ENCODE data around the gene SMAP1. TPM values are rescaled to one million over a fixed set of nuclear protein-coding genes. Genes with fewer than 3 reads are reported as not detected.

SMAP1 gene
- total and polyA plus RNA-seq, 9 of the 15 experiments (the other 6 are each of a cell fraction or from before 2014, with no cell fraction given) = 11.4 to 26.4 (median 15.5) TPM

DNA sequence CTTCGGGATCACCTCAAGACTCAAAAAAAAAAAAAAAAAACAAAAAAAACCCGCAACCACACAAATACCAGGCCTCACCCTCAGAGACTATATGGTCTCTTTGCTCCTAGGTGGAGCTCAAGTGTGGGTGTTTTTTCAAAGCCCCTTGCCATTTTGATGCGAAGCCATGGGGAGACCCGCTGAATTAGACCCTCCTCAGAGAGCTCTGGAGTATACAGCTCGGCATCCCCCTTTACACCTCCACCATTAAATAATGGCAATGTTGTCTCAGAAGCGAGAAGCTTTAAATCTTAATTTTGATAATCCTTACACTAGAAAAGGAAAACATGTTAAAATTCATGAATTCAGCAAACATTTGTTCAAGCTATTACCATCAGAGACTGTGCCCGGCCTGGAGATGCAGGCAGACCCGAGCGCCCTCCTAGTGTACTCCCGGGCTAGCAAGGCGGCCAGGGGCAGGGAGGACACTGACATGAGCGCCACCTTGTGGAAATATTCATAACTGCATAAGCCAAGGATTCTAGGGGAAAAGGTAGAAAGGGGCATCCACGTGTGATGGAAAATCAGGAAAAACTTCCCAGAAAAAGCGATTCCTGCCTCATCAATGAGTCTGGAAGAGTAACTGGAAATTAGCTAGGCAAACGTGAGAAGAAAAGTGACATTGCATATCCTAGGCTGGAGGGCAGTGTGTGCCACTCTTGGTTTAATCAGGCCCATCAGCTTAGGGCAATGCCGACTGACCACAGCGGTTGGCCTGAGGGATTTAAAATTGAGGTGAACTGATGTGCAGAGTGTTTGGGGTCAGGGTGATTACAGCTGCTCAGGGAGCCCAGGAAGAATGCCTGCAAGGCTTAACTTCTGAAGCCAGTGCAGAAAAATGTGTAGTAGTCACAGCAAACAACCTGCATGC, 216.6 kb downstream of the SMAP1 start:
- BruUV-seq (replicated peaks) = no TSS peak
- no peaks in the 10 kb centered on the region for H3K9me3 ChIP-seq (replicated peaks; ENCODE audit: control insufficient read depth, insufficient read depth, low read depth, low read length)
- no peak overlapping the region for H3K4me3 ChIP-seq
- H3K4me1 ChIP-seq (replicated peaks in 1 of 2; ENCODE audit: control insufficient read depth in 2 of 2, insufficient read depth in 2 of 2, low read length in 2 of 2) = no peaks in the 10 kb centered on the region
- H3K36me3 ChIP-seq (ENCODE audit: control insufficient read depth, insufficient read depth, low read length) = no peaks in the 10 kb centered on the region
- no peak overlapping the region for H3K9ac ChIP-seq (ENCODE audit: insufficient read depth in 1 of 2, low read depth in 2 of 2, low read length in 2 of 2)
- 8% methylated on average over 17 of the region's 17 CpGs for WGBS (ENCODE audit: insufficient coverage, low coverage, missing lambda C conversion rate)
- H2AFZ ChIP-seq (ENCODE audit: low read depth, low read length) = no peak overlapping the region
- peaks cover 4 to 22% of the 10 kb centered on the region in 2 experiments; a peak in 2 of 5 replicates for H3K27me3 ChIP-seq (ENCODE audit: control insufficient read depth in 2 of 2, insufficient read depth in 2 of 2, low read length in 2 of 2)
- ChIA-PET POLR2A (interaction anchor here (0.6 kb wide), 1 partner anchor 31 kb away, joined by 3 read pairs; no protein-coding TSS in a partner anchor), CTCF (ENCODE audit: low intra/inter-chr PET ratio) (interaction anchor here (0.6 to 3.1 kb wide), 6 partner anchors 177 to 663 kb away, joined by 3 to 20 read pairs (median 5); no protein-coding TSS in a partner anchor)
- no peaks in the 10 kb centered on the region for H4K20me1 ChIP-seq (replicated peaks; ENCODE audit: control insufficient read depth, insufficient read depth, low read length)
- no peak overlapping the region for H3K27ac ChIP-seq (ENCODE audit: extremely low read depth, low read depth, low read length)
- no peaks in the 10 kb centered on the region for H3K9me1 ChIP-seq (ENCODE audit: control insufficient read depth, insufficient read depth, low read length)
- ATAC-seq (peak; percentile 97), DNase-seq (ENCODE audit: extremely low read depth in 1 of 4, low spot score in 3 of 4) (peak; percentile 72 to 84 (median 80)), FAIRE-seq (peak; percentile 85)
- in situ Hi-C loops (cut with MboI) = loop anchor here (25.0 kb wide), 1 partner anchor 347 kb away; no protein-coding TSS in a partner anchor
- no peak overlapping the region for H3K4me2 ChIP-seq (ENCODE audit: insufficient read depth, low read length)
- intact Hi-C loops (cut with micrococcal nuclease) = loop anchor here (1.0 to 10.0 kb wide), 7 partner anchors 130 to 662 kb away; no protein-coding TSS in a partner anchor
- H3K79me2 ChIP-seq (ENCODE audit: control insufficient read depth, insufficient read depth, low read length) = no peaks in the 10 kb centered on the region
- TF ChIP-seq XRCC5 (IDR thresholded peaks at IDR 0.05; ENCODE audit: low read depth, low read length) (0 out of 2 replicates have a peak, but pooled peaks have one; percentile 19), CEBPG (CRISPR knock-in tag; IDR thresholded peaks at IDR 0.05) (no peak), CEBPG (tag; conservative IDR thresholded peaks at IDR 0.05 in 1 of 2, IDR thresholded peaks at IDR 0.05 in 1 of 2) (no peak), ZNF408 (CRISPR knock-in tag; IDR thresholded peaks at IDR 0.05; ENCODE audit: low read depth) (no peak)
- TF ChIP-seq, protein P1, sequence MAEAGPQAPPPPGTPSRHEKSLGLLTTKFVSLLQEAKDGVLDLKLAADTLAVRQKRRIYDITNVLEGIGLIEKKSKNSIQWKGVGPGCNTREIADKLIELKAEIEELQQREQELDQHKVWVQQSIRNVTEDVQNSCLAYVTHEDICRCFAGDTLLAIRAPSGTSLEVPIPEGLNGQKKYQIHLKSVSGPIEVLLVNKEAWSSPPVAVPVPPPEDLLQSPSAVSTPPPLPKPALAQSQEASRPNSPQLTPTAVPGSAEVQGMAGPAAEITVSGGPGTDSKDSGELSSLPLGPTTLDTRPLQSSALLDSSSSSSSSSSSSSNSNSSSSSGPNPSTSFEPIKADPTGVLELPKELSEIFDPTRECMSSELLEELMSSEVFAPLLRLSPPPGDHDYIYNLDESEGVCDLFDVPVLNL (CRISPR knock-in tag; IDR thresholded peaks at IDR 0.05; ENCODE audit: low read depth) = no peak
- TF ChIP-seq, protein P2, sequence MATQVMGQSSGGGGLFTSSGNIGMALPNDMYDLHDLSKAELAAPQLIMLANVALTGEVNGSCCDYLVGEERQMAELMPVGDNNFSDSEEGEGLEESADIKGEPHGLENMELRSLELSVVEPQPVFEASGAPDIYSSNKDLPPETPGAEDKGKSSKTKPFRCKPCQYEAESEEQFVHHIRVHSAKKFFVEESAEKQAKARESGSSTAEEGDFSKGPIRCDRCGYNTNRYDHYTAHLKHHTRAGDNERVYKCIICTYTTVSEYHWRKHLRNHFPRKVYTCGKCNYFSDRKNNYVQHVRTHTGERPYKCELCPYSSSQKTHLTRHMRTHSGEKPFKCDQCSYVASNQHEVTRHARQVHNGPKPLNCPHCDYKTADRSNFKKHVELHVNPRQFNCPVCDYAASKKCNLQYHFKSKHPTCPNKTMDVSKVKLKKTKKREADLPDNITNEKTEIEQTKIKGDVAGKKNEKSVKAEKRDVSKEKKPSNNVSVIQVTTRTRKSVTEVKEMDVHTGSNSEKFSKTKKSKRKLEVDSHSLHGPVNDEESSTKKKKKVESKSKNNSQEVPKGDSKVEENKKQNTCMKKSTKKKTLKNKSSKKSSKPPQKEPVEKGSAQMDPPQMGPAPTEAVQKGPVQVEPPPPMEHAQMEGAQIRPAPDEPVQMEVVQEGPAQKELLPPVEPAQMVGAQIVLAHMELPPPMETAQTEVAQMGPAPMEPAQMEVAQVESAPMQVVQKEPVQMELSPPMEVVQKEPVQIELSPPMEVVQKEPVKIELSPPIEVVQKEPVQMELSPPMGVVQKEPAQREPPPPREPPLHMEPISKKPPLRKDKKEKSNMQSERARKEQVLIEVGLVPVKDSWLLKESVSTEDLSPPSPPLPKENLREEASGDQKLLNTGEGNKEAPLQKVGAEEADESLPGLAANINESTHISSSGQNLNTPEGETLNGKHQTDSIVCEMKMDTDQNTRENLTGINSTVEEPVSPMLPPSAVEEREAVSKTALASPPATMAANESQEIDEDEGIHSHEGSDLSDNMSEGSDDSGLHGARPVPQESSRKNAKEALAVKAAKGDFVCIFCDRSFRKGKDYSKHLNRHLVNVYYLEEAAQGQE (IDR thresholded peaks at IDR 0.05; ENCODE audit: borderline replicate concordance) = peak; percentile 77
- TF ChIP-seq, protein P2 (CRISPR knock-in tag; IDR thresholded peaks at IDR 0.05; ENCODE audit: low read depth) = no peak
- TF ChIP-seq, protein P3, sequence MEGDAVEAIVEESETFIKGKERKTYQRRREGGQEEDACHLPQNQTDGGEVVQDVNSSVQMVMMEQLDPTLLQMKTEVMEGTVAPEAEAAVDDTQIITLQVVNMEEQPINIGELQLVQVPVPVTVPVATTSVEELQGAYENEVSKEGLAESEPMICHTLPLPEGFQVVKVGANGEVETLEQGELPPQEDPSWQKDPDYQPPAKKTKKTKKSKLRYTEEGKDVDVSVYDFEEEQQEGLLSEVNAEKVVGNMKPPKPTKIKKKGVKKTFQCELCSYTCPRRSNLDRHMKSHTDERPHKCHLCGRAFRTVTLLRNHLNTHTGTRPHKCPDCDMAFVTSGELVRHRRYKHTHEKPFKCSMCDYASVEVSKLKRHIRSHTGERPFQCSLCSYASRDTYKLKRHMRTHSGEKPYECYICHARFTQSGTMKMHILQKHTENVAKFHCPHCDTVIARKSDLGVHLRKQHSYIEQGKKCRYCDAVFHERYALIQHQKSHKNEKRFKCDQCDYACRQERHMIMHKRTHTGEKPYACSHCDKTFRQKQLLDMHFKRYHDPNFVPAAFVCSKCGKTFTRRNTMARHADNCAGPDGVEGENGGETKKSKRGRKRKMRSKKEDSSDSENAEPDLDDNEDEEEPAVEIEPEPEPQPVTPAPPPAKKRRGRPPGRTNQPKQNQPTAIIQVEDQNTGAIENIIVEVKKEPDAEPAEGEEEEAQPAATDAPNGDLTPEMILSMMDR (IDR thresholded peaks at IDR 0.05 in 2 of 3, conservative IDR thresholded peaks at IDR 0.05 in 1 of 3; ENCODE audit: insufficient read depth in 2 of 3, low read depth in 1 of 3, low read length in 3 of 3) = peak; percentile 88 to 94 (median 92)

Measured in K562 (cell line).